ENCODE results near the gene GLI3.

Gene GLI3

GRCh38 chr7:42105554-42106358, 131.3 kb downstream of the GLI3 start:
- DNase-seq (ENCODE audit: low spot score): no peak

- no peak for DNase-seq (ENCODE audit: low spot score)
Measured at GRCh38 chr7:42104694-42105093, 132.3 kb downstream of the GLI3 start.

GRCh38 chr7:42104231-42104630, 132.8 kb downstream of the GLI3 start:
- DNase-seq (ENCODE audit: low spot score): no peak

GRCh38 chr7:42103456-42103855, 133.6 kb downstream of the GLI3 start:
- no peak for DNase-seq (ENCODE audit: low spot score)

- DNase-seq (ENCODE audit: low spot score): no peak
Measured at GRCh38 chr7:42103020-42103419, 134.0 kb downstream of the GLI3 start.

GRCh38 chr7:42102301-42102700, 134.7 kb downstream of the GLI3 start:
- DNase-seq (ENCODE audit: low spot score): no peak

GRCh38 chr7:42100156-42100508, 136.9 kb downstream of the GLI3 start:
- DNase-seq (ENCODE audit: low spot score): no peak

- no peak for DNase-seq (ENCODE audit: low spot score)
Measured at GRCh38 chr7:42099470-42100155, 137.4 kb downstream of the GLI3 start.

GRCh38 chr7:42099066-42099465, 137.9 kb downstream of the GLI3 start:
- DNase-seq (ENCODE audit: low spot score): no peak

GRCh38 chr7:42097752-42098151, 139.3 kb downstream of the GLI3 start:
- no peak for DNase-seq (ENCODE audit: low spot score)

- no peak for DNase-seq (ENCODE audit: low spot score)
Measured at GRCh38 chr7:42096681-42097561, 140.1 kb downstream of the GLI3 start.

- no peak for DNase-seq (ENCODE audit: low spot score)
Measured at GRCh38 chr7:42096268-42096667, 140.7 kb downstream of the GLI3 start.

- no peak for DNase-seq (ENCODE audit: low spot score)
Measured at GRCh38 chr7:42095791-42096190, 141.2 kb downstream of the GLI3 start.

- no peak for DNase-seq (ENCODE audit: low spot score)
Measured at GRCh38 chr7:42093349-42093905, 143.6 kb downstream of the GLI3 start.

GRCh38 chr7:42091461-42092291, 145.3 kb downstream of the GLI3 start:
- no peak for DNase-seq (ENCODE audit: low spot score)

GRCh38 chr7:42090806-42091205, 146.2 kb downstream of the GLI3 start:
- DNase-seq (ENCODE audit: low spot score): no peak

GRCh38 chr7:42090056-42090455, 147.0 kb downstream of the GLI3 start:
- no peak for DNase-seq (ENCODE audit: low spot score)

GRCh38 chr7:42087616-42088015, 149.4 kb downstream of the GLI3 start:
- no peak for DNase-seq (ENCODE audit: low spot score)

- DNase-seq (ENCODE audit: low spot score): no peak
Measured at GRCh38 chr7:42085531-42085930, 151.5 kb downstream of the GLI3 start.

GRCh38 chr7:42084263-42084662, 152.7 kb downstream of the GLI3 start:
- no peak for DNase-seq (ENCODE audit: low spot score)

- DNase-seq (ENCODE audit: low spot score): no peak
Measured at GRCh38 chr7:42083284-42083683, 153.7 kb downstream of the GLI3 start.

All from pons (tissue), 1 donor.